Progenitor cell of endocrine pancreas (in vitro differentiated cells): ENCODE data around the gene ACSS3. TPM values are rescaled to one million over a fixed set of nuclear protein-coding genes. Genes with fewer than 3 reads are reported as not detected.
"Not testable (repeated sequence)": the region's sequence is repeated elsewhere in the genome, so short reads cannot be mapped to it uniquely, and the experiment has no call there.

Experiments used
- DNase-seq: peaks from one replicate; pipeline ENCODE4 v3.0.0; 2021; ENCODE audit warnings: low spot score; ENCODE audit not compliant: unreplicated experiment
- H3K27ac Mint-ChIP-seq: 2 replicates; pipeline ENCODE4 v1.8.0; 2021; ENCODE audit warnings: mild to moderate bottlenecking, moderate library complexity, mixed read lengths
- H3K27me3 Mint-ChIP-seq: 2 replicates; pipeline ENCODE4 v1.8.0; 2021; ENCODE audit warnings: mixed read lengths
- H3K36me3 Mint-ChIP-seq: 2 replicates; pipeline ENCODE4 v1.8.0; 2022; ENCODE audit warnings: mixed read lengths; ENCODE audit not compliant: insufficient read depth
- H3K4me1 Mint-ChIP-seq: 2 replicates; pipeline ENCODE4 v1.8.0; 2021; ENCODE audit warnings: low read depth, mixed read lengths
- H3K4me3 Mint-ChIP-seq: 2 replicates; pipeline ENCODE4 v1.8.0; 2021; ENCODE audit warnings: low read depth, mild to moderate bottlenecking, moderate library complexity, mixed read lengths
- H3K9me3 Mint-ChIP-seq: 2 replicates; pipeline ENCODE4 v1.8.0; 2021; ENCODE audit warnings: low read depth, mixed read lengths
- long read RNA-seq: library from polyadenylated mRNA; unstranded; transcript quantifications from one replicate; pipeline ENCODE4 v2.0.0, GENCODE V29; 2020
- total RNA-seq: library from RNA; stranded (reverse); gene quantifications from 2 replicates; pipeline ENCODE4 v1.2.1, GENCODE V29; 2021
- TF ChIP-seq, protein P1 (sequence below): fragments of 200-600 bp; sonication (generic); IDR thresholded peaks from one replicate; pipeline ENCODE4 v1.5.0; 2021; ENCODE audit warnings: antibody characterized with exemption, mild to moderate bottlenecking; ENCODE audit not compliant: unreplicated experiment

ACSS3 gene, protein sequence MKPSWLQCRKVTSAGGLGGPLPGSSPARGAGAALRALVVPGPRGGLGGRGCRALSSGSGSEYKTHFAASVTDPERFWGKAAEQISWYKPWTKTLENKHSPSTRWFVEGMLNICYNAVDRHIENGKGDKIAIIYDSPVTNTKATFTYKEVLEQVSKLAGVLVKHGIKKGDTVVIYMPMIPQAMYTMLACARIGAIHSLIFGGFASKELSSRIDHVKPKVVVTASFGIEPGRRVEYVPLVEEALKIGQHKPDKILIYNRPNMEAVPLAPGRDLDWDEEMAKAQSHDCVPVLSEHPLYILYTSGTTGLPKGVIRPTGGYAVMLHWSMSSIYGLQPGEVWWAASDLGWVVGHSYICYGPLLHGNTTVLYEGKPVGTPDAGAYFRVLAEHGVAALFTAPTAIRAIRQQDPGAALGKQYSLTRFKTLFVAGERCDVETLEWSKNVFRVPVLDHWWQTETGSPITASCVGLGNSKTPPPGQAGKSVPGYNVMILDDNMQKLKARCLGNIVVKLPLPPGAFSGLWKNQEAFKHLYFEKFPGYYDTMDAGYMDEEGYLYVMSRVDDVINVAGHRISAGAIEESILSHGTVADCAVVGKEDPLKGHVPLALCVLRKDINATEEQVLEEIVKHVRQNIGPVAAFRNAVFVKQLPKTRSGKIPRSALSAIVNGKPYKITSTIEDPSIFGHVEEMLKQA
- 15.9 and 20.9 TPM in 2 replicates for total RNA-seq
- long read RNA-seq, full-length matches to known transcripts = 5 of 11 reads
- long read RNA-seq, partial matches to known transcripts = 4 of 11 reads
- long read RNA-seq, other reads (novel, unspliced or antisense) = 2 of 11 reads

DNA sequence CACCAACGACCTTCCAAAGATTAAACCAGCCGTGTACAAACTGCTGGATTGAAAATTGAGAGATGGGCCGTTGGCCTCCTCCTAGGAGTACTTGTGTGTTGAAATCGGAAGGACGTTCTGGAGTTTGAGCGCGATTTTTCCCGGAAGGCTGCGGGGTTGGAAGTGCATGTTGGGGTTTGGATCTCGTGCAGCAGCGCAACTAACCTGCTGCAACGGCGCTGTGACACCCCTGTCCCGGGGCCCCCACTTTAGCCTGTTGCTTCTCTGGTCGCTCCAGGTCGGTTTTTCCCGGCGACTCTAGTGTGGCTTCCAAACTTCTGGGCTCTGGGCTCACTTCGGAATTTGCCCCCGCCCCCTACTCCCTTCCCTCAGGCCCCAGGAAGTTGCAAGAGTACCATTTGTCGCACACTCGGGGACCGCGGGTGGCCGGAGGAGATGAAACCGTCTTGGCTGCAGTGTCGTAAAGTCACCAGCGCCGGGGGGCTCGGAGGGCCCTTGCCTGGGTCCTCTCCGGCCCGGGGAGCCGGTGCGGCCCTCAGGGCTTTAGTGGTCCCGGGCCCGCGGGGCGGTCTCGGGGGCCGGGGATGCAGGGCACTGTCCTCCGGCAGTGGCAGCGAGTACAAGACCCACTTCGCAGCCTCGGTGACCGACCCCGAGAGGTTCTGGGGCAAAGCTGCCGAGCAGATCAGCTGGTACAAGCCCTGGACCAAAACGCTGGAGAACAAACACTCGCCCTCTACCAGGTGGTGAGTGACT is at the start of gene ACSS3:
TSS of gene ACSS3 (plus strand) at position 394 of the 756 bp plus-strand sequence. CDS start at position 436, 42 bp downstream.
- H3K27me3 Mint-ChIP-seq = no peaks in the 10 kb centered on the region
- TF ChIP-seq, protein P1, sequence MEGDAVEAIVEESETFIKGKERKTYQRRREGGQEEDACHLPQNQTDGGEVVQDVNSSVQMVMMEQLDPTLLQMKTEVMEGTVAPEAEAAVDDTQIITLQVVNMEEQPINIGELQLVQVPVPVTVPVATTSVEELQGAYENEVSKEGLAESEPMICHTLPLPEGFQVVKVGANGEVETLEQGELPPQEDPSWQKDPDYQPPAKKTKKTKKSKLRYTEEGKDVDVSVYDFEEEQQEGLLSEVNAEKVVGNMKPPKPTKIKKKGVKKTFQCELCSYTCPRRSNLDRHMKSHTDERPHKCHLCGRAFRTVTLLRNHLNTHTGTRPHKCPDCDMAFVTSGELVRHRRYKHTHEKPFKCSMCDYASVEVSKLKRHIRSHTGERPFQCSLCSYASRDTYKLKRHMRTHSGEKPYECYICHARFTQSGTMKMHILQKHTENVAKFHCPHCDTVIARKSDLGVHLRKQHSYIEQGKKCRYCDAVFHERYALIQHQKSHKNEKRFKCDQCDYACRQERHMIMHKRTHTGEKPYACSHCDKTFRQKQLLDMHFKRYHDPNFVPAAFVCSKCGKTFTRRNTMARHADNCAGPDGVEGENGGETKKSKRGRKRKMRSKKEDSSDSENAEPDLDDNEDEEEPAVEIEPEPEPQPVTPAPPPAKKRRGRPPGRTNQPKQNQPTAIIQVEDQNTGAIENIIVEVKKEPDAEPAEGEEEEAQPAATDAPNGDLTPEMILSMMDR = no peak
- no peaks in the 10 kb centered on the region for H3K36me3 Mint-ChIP-seq
- H3K4me1 Mint-ChIP-seq = peaks cover 33% of the 10 kb centered on the region
- no peaks in the 10 kb centered on the region for H3K9me3 Mint-ChIP-seq
- peak; percentile 38 for DNase-seq
- peak within 1 kb of the TSS; percentile 83 for H3K27ac Mint-ChIP-seq
- peak within 1 kb of the TSS; percentile 86 for H3K4me3 Mint-ChIP-seq

DNA sequence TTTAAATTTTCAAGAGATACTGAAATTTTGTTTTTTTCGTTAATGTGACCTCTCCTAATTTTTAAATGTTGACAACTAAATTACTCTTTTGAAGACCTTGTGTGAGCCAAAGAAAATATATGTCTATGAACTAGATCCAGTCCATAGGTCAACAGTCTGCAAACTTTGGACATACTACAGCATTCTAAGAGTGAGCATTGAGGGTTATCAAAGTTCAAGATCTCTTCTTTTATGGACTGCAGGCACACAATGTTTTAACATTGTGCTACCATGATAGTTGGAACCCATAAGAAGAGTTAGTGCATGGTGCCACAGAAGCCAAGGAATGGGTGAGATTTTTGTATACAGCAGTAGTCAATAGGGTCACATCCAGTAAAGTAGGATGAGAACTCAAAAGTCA is 43.0 kb upstream of the ACSS3 start:
- no peak for DNase-seq
- Mint-ChIP-seq H3K36me3 (no peaks in the 10 kb centered on the region), H3K27me3 (no peaks in the 10 kb centered on the region), H3K27ac (no peak overlapping the region), H3K4me3 (no peak overlapping the region), H3K4me1 (no peaks in the 10 kb centered on the region), H3K9me3 (peaks cover 3% of the 10 kb centered on the region)
- TF ChIP-seq, protein P1 = no peak

DNA sequence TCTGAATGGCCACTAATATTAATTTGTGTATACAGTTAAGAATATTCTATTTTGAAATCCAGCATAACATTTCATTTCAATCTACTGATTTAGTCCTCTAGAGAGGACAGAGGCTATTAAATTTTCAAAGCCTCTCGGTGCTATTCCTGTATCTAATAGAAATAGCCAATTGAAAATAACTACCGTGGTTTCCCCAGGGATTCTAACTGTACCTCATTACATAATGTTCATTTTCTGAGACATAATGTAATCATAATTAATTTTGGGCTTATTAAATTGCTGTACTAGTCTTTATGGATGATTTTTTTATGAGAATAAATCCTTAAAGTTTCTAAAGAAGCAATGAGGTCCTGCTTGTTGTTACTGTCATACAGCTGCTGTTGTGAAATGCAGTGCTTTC is 38.6 kb upstream of the ACSS3 start:
- H3K4me3 Mint-ChIP-seq = no peak overlapping the region
- peaks cover 3% of the 10 kb centered on the region for H3K9me3 Mint-ChIP-seq
- H3K27ac Mint-ChIP-seq = no peak overlapping the region
- H3K36me3 Mint-ChIP-seq = no peaks in the 10 kb centered on the region
- H3K4me1 Mint-ChIP-seq = no peaks in the 10 kb centered on the region
- H3K27me3 Mint-ChIP-seq = no peaks in the 10 kb centered on the region
- no peak for DNase-seq
- TF ChIP-seq, protein P1 = no peak

DNA sequence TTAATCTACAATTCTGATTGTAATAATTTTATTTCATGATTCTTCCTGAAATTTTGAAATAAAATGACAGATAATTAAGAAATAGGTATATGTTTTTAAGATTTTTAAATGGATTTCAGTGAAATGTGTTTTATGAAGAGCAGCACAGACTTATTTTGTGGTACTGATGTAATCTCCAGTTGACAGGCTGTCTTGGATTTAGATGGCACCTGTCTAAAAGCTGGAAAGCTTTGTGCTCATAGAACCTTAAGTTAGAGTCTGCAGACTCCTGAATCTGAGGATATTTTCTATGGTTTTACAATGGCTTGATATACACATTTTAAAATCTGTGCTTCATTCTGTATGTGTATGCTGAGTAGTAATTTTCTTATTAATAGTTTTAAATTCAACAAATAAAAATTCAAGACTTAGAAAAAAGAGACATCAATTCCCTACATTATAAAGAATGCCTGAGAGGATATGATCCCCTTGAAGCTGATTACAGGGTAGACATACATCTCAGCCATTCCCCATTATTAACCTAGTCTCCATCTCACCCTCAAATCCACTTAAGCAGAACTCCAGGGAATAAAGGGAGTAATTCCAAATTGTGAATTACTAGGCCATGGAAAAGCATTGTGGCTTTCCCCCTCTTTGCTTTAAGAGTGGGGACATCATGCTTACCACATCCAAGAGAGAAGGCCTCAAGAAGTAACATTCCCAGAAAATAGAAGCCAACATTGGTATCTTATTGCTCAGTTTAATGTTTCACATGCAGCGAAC is 33.7 kb upstream of the ACSS3 start:
- no peak overlapping the region for H3K4me3 Mint-ChIP-seq
- no peaks in the 10 kb centered on the region for H3K36me3 Mint-ChIP-seq
- no peaks in the 10 kb centered on the region for H3K4me1 Mint-ChIP-seq
- TF ChIP-seq, protein P1 = no peak
- H3K9me3 Mint-ChIP-seq = no peaks in the 10 kb centered on the region
- H3K27ac Mint-ChIP-seq = no peak overlapping the region
- H3K27me3 Mint-ChIP-seq = no peaks in the 10 kb centered on the region
- no peak for DNase-seq

DNA sequence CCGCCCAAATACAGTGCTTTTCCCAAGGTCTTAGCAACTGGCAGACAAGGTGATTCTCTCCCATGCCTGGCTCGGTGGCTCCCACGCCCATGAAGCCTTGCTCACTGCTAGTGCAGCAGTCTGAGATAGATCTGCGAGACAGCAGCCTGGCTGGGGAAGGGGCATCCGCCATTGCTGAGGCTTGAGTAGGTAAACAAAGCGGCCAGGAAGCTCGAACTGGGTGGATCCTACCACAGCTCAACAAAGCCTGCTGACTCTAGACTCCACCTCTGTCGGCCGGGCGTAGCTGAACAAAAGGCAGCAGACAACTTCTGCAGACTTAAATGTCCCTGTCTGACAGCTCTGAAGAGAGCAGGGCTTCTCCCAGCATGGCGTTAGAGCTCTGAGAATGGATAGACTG is 12.9 kb upstream of the ACSS3 start:
- H3K27me3 Mint-ChIP-seq, H3K36me3 Mint-ChIP-seq, H3K27ac Mint-ChIP-seq, H3K4me3 Mint-ChIP-seq, DNase-seq, H3K4me1 Mint-ChIP-seq: not testable (repeated sequence)
- peaks cover 11% of the 10 kb centered on the region for H3K9me3 Mint-ChIP-seq
